Fibroblast of skin of right quadriceps (primary cell): ENCODE measurements around the gene TMEM184B.

Source experiments
- DNase-seq: peaks from one replicate; pipeline ENCODE4 v3.0.0-alpha.2; 2013

The TMEM184B gene

DNA sequence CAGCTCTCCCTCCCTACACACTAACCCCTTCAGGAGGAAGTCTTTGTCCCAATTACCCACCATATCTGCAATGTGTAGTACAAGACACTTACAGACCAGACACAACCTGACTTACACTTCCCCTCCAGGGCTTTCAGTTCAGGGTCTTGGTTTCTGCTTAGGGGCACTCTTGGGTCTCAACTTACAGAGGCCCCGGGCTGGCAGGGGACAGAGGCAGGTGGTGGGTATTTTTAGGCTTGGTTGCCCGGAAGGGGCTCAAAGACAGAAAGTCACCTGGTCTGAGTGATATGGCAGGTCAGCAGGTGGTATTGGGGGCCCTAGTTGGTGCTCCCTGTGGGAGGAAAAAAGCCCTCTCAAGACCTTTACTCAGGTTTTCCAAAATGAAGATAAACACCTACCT is 3.4 kb upstream of the TMEM184B start:
- DNase-seq, result no peak

DNA sequence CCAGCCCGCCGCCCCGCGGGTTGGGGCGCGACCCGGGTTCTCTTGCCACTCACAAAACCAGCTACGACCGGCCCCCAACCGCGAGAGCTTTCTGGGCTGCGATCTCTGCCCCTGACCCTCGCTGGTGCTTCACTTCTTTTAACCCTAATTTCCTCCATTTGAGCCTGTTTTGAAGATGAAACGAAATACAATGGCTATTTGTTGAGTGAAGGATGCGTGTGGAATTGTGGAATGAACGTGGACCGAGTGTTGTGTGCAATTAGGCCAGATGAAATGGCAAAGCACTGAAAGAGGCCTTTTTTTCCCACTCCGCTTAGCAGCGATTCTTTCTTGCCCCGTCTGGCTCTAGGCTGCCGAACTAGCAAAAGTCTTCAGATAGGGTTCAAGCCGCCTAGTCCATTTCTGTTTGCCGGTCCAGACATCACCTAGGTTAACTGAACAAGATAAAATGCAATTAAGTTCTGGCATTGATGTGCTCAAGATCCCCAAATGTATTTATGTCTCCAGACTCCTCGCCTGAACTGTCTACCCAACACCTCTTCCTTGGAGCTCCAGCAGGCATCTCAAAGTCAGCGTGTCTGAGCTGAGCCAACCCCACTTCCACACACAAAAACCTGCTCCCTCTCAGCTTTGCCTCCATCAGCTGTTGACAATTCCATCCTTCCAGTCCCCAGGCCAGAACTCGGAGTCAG is 471 bp upstream of the TMEM184B start:
- no peak for DNase-seq

DNA sequence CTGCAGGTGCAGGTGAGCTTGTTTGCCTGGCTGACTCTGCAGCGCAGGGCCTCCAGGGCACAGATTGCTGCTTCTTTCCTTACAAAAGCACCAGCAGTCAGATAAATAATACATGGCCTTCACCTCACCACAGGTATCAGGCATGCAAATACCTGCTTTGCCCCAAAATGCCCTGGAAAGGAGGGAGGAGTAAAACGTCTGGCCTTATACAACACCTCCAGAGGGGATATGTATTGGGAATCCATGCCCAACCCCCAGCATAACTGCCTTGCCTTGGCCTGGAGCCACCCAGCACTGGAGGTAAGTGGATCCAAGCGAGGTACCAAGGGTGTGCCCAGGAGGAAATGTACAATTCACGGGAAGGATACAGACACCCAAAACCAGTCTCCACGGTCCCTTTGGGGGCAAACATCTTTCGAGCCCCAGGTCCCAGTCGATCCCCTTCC is 860 bp downstream of the TMEM184B start:
- no peak for DNase-seq

DNA sequence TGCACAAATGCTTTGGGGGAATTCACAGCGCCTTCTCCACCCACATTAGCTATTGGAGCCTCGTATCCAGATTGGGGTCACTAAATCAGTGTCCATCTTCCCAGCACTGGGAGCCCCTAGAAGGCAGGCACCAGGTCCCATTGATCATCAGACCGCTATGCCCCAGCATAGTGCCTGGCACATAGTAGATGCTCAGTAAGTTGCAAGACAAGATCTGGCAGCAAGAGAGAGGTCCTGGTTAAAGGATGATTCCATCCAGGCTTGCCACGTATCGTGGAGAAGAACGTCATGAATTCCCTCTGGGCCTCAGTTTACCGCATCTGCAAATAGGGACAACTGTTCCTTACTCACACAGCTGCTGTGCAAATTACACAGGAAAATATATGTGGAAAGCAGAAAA is 1.7 kb downstream of the TMEM184B start:
- DNase-seq, result no peak

DNA sequence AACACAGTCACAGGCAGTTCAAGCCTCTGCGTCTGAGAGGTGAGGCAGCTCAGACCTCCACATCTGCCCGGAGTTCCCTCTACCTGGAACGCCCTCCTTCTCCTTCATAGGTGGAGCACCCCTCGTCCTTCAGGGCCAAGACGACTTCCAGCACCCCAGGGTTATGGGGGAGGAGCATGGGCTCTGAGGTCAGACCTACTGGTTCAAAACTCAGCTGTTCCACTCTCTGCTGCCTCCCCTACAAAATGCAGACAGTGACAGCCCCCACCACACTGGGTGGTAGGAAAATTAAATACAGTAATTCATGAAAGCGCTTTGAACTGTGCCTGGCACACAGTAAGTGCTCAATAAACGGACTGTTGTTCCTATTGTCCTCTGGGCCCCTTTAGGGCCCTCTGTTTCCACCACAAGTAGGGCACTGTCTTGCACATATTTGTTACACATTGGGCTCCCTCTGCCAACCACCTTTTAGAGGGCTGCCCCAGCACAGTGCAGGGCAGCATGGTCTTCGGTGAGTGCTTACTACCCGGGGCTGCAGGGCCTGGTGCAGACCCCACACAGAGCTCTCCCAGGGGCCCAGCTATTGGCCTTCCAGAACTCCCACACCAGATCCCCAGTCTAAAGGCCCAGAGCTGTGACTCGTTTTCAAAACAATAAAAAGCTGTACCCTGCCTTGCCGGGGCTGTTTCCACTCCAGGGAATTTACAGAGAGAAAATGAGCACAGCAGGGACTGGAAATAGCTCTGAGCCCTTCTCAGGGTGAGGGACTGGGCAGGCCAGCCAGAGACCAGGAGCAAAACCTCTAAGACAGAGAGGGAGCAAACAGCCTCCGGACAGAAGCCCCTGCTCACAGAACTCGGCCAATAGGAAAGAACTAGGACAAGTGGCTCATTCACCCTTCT is 2.5 kb downstream of the TMEM184B start:
- no peak for DNase-seq

DNA sequence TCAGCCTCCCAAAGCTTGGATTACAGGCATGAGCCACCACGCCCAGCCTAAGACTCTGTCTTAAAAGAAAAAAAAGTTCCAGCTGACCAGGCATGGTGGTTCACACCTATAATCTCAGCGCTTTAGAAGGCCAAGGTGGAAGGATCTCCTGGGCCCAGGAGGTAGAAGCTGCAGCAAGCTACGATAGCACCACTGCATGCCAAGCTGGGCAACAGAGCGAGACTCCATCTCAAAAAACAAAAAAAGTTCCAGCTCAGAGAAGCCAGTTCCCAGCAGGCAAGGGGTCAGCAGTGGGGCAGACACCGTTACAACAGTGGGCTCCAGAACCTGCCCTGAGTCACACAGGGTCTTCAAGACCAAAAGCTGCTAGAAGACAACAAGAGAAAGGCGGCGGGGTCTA is 3.3 kb downstream of the TMEM184B start:
- DNase-seq, result no peak

DNA sequence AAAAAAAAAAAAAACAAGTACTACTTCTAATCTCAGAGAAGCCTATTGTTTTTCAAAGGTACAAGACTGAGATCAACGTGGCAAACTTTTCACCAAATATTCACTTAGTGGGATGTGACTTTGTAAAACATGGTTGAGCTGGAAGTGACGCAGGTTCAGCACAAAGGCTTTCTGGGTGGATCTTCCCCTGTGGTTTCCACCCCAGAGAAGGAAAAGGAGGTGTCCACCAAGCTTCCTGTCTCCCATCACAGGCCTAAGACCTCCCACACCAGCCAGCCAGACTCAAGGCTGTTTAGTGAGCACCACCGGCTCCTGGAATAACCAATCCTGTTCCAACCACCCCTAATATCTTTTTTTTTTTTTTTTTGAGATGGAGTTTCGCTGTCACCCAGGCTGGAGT is 5.7 kb downstream of the TMEM184B start:
- no peak for DNase-seq

DNA sequence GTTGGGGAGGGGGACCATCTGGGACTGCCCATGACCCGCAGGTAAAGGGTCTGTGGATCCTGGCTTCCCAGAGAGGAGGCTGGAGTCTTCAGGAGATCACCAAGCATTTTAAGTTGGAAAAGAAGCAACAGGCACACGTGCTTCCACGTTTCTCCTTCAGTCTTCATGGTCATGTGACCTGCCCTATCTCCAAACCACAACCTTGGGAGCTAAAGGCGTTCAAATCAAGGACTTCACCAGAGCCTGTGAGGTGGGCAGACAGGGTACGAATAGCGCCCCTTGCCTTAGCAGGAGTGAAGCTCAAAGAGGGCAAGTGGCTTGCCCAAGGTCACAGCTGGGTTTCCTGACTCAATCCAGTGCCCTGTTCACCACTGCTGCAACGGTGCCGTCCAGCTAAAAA is 6.7 kb downstream of the TMEM184B start:
- no peak for DNase-seq

DNA sequence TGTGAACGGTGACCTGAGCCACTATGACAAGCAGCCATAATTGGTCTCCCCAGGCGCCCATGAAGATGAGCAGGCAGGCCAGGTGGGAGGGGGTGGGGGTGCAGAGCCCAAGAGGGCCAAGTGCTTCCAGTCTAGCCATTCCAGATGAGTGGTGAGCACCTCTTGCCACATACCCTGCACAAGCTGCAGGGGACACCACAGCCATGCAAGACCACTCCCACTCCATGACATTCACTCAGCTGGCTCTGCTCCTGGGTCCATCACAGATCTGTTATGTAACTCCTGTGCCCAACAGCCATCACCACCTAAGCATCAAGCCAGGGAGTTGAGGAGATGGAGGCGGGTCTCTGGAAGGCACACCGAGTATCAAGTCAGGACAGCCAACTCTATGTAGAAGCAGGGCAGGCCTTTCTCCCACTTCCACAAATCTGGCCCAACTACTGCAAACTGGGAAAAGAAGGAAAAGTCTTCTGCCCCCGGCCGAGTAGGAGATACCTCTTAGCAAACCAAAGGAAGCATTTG is 8.4 kb downstream of the TMEM184B start:
- DNase-seq, result no peak

DNA sequence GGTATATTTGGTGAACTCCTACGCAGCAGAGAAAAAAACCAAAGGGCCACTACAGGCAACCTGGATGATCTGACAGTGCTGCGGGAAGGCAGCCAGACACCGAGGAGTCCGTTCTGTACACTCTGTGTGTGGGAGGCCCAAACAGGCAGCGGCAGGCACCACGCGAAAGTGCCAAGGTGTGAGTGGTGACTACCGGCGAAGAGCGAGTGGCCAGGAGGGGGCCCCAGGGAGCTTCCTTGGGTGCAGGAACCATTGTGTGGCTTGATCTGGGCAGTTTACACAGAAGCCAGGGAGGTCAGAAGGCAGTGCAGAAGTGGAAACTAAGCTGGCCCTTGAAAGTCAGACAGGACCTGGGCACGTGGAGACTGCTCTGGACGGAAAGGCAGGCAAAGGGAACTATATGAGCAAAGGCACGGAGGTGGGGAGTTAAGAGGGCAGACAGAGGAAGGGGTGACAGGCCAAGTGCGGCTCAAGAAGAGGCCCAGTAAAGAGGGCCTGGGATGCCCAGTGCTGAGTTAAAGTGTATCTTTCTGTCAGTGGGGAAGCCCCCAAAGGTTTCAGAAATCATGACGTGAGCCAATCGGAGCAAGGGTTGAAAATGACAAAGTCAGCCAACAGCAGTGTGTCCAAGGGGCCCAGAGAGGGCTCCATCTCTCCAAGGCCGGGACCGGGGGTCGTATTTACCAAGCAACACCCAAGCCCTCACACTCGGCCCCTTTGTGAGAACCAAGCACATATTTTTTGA is 10.6 kb downstream of the TMEM184B start:
- DNase-seq, result no peak

DNA sequence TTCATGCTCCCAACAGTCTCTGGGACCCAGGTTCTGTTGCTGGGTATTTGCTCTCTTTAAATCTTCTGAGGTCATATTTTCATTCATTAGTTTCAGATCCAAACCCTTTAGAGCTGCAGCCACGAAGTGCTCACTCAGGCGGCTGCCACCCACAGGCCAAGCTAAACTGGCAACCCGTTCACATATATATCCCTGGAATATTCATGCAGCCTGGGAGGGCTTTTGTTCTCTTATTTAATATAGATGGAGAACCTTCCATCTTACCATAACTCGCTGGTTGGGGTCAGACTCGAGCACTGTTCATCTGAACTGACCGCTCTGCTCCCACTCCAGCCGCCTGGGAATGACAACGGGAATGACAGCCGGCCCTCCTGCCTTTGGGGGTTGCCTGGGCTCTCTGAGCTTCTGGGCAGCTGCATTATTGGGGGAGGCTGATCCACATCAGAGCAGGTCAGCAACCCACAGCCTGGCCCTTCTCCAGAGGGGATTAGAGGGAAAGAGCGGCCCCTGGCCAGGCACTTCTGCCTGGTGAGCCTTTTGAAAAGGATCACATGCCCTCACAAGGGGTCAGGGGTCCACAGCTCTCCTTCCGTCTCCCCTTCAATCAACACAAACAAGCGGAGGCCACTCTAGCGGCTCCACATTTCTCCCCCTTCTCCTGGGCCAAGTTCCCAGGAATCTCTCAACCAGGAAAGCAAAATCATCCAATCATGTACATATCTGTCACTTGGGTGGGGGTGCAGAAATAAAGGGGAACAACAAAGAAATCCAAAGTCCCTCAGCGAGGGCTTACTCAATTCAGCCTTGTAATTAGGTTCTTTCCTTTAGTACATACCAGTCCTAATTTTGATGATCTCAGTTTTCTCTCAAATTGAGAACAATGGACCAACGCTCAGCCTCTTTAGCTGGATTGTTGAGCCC is 11.8 kb downstream of the TMEM184B start:
- DNase-seq, result no peak

DNA sequence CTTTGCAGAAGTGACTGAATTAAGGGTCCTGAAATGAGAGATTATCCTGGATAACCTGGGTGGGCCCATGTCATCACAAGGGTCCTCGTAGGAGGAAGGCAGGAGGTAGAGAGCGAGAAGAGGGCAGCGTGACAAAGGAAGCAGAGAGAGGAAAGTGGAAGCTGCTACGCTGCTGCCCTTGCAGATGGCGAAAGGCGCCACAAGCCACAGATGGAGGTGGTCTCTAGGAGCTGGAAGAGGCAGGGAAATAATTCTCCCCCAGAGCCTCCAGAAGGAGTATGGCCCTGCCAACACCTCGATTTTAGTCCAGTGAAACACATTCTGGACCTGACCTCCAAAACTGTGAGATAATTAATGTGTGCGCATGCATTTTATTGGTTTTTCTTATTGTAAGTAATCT is 13.4 kb downstream of the TMEM184B start:
- no peak for DNase-seq

DNA sequence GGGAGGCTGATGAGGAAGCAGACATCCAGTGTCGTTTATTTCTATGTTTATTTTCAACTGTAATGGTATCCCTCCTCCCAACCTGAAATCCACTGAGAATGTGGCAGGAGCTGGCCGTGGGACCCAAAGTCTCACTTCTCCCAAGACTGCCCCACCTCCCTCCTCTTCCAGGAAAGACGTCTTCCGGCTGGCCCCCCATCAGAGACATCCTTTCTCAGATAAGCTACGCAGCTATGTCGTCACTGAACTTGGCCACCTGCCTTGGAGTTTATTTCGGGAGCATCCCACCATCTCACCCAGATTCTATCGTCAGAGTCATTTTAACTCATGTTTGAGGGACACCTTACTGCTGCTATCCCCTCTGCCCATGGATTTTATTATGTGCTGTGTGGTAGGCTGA is 13.9 kb downstream of the TMEM184B start:
- no peak for DNase-seq

DNA sequence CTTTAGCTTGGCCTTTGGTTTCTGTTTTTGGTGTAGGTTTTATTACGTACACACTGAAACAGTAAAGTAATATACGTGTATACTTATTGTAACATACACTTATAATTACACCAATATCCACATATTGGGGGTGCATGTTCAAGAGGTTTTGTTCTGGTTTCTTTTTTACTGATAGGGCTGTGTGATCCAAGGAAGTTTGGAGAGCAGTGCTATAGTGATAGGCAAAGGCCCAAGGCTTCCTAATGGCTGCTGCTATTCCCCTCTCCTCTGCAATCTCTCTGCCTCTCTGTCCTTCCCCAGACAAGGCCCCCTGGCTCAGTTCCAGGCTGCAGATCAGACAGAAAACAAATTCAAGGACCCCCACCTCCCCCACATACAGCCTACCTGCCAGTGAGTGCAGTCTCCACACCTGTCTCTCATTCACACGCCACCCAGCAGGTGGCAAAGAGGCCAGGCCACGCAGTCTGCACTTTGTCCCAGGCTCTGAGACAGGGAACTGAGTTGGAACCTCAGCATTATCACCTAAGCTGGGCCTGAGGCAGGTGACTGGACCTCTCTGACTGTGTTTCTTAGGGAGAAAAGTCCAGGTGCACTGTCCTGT is 15.1 kb downstream of the TMEM184B start:
- no peak for DNase-seq

DNA sequence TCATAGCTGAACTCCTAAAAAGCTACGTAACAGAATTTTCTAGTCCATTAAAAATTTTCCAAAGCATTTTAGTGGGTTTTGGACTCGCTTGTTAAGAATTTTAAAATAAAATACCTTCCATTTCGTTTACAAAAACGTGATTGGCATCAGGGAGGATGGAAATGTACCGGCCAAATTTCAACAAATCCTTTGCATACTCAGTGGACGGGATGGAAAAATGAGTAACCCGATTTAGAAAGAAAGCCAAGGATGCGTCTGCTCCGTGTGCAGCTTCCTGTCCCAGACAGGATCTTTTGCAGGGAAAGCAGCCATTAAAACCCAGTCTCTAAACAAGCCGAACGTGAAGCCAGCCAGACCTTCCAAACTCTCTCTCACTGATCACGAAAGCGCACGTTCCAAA is 15.6 kb downstream of the TMEM184B start:
- DNase-seq, result peak; percentile 71

DNA sequence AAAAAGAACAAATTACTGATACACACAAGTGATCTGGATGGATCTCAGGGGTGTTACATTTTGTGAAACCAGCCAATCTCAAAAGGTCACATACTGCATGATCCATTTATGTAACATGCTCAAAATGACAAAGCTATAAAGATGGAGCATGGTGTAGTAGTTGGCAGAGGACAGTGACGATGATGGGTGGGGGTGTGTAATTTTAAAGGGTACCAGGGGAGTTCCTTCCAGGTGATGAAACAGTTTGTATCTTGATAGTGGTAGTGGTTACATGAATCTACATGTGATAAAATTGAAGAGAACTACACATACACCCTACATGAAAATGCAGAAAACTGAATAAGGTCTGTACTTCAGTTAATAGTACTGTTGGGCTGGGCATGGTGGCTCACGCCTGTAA is 17.1 kb downstream of the TMEM184B start:
- no peak for DNase-seq

DNA sequence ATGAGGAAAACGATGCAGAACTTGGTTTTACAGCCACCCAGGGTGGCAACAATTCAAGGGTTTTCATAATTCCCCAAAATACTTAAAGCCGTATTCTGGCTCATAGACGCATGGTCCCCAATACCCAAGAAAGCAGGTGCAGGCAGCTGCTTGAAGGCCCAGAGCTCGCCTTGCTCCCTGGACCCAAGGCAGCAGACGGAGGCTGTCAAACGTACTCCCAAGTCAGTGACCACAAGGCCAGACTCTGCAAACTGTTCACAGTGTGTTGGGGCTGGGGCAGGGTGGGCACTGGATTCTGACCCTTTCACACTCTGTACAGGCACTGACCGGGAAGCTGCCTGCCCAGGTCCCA is 21.5 kb downstream of the TMEM184B start:
- no peak for DNase-seq

DNA sequence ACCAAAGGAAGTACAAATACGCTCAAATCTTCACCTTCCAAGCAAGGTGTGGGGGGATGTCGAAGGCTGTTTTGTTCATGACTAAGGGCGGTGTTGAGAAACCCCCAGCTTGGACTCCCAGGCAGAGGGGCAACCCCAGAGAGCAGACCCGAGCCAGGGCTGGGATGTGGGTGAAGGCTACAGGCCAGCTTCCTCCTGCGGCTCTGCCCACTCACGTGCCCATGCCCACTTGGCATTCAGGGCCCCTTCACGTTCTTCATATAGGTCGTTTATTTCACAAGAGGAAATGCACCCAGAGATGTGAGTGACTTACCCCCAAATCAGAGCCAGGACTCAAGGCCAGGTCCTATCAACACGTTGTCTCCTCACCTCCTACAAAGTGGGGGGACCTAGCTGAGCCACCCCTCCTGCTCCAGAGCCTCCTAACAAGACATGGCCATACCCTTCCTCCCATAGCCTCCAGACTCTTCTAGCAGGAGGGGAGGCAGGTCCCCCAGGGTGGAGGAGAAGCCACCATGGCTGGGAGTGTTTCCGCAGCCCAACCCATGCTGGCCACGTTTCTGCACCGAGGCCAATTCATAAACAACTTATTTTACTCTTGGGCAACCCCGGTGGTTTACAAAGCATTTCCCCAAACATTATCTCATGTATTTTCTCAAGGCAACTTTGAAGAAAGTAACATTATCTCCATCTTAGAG is 22.0 kb downstream of the TMEM184B start:
- DNase-seq, result no peak

DNA sequence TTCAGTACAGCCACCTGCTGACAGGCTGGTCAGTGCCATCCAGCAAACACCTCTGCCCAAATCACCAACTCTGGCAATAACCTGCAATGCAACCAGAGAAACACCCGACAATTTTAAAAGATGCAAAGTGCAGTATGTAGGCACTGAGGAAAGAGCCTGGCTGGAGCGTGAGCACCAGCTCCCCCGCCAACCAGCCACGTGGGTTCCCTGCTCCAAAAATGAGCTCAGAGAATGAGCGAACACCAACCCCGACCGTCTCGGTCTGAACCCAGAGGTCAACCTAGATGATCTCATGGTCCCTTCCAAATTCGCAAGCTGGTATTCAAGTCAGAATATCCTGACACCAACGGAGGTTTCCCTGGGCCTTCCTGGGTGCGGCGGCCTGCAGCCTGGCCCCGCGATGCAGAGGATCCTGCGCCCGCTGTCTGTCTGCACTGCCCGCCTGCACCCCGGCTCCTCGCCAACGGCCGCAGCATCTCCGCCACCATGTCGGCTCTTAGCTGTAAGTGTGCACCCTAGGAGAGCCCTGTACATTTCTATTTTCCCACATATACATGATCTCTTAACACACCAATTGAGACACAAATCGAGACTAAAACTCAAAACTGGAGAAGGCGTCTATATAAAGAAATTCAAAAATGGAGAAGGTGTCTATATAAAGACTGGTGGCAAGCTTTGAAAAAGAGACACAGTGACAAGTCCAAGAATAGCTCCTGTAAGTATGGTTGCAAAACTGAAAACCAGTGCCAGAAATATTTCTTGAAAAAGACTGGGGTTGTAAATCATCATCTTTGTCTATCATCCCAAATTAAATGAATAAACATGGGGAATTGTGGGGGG is 22.8 kb downstream of the TMEM184B start:
- no peak for DNase-seq

DNA sequence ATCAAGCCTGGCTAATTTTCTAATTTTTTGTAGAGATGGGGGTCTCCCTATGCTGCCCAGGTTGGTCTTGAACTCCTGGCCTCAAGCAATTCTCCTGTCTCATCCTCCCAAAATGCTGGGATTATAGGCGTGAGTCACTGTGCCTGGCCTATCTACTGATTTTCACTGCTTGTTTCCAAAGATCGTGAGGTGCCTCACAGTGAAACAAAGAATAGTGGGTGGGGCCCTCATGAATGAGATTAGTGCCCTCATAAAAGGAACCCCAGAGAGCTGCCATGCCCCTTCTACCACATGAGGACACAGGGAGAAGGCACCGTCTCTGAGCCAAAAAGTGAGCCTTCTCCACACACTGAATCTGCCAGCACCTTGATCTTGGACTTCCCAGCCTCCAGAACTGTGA is 23.5 kb downstream of the TMEM184B start:
- DNase-seq, result no peak
